Coronary artery (tissue), 2 donors: Measurements from ENCODE around the gene HIPK4.

Experiments
- DNase-seq: peaks from one replicate; pipeline ENCODE4 v3.0.0-alpha.2; 2017; ENCODE audit warnings: low spot score
- H3K27ac ChIP-seq, 2 donors: fragments of 200-600 bp; sonication (generic); one replicate each; pipeline ENCODE4 v1.5.1; 2016 to 2019
- H3K4me3 ChIP-seq: fragments of 200-600 bp; sonication (generic); 2 replicates; pipeline ENCODE4 v1.5.1; 2016; ENCODE audit warnings: mild to moderate bottlenecking, moderate library complexity
- TF ChIP-seq, protein P1 (sequence below): fragments of 200-600 bp; sonication (generic); IDR thresholded peaks from one replicate; pipeline ENCODE4 v1.5.1; 2019; ENCODE audit warnings: antibody characterized with exemption

Gene HIPK4

DNA sequence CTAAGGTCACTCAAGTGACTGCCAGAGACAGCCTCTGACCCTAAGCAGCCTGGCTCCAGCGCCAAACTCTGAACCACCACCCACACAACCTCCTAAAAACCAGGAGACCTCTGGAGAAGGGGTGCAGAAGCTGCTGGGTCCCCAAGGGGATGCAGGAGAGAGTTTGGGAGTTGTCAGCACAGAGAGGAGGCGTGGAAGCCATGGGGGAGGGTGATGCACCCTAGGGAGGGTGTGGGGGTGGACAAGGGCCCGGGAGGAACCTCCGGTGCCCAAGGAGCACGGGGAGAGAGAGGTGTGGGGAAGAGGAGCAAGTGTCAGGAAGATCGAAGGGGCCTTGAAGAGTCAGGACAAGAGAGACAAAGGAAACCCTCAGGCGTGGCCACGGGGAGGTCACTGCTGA, 2.1 kb upstream of the HIPK4 start:
- Histone ChIP-seq H3K4me3 (no peak overlapping the region), H3K27ac (no peak overlapping the region)
- TF ChIP-seq, protein P1, sequence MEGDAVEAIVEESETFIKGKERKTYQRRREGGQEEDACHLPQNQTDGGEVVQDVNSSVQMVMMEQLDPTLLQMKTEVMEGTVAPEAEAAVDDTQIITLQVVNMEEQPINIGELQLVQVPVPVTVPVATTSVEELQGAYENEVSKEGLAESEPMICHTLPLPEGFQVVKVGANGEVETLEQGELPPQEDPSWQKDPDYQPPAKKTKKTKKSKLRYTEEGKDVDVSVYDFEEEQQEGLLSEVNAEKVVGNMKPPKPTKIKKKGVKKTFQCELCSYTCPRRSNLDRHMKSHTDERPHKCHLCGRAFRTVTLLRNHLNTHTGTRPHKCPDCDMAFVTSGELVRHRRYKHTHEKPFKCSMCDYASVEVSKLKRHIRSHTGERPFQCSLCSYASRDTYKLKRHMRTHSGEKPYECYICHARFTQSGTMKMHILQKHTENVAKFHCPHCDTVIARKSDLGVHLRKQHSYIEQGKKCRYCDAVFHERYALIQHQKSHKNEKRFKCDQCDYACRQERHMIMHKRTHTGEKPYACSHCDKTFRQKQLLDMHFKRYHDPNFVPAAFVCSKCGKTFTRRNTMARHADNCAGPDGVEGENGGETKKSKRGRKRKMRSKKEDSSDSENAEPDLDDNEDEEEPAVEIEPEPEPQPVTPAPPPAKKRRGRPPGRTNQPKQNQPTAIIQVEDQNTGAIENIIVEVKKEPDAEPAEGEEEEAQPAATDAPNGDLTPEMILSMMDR: no peak
- no peak for DNase-seq

DNA sequence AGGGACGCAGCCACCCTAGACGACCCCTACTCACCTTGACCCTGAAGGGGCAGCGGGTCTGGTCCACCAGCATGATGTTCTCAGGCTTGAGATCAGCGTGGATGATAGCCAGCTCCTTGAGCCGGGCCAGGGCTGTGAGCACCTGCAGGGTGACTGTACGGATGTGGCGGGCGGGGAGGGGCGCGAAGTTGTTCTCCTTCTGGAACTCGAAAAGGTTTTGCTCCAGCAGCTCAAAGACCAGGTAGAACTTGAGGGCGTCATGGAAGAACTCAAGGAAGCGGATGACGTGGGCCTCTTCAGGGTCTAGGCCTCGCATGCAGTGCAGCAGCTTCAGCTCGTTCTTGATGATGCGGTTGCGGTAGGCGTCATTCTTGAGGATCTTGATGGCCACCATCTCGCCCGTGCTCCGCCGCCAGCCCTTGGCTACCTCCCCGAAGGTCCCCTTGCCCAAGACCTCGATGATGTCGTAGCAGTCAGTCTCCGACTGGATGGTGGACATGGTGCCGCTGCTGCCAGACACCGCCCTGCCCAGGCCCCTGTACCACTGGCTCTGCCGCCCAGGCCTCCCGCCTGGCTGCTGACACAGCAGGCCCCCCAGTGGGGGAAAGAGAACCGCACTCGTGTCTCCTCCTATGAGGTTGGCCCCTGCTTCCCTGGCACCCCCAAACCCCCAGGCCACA, 437 bp downstream of the HIPK4 start:
- DNase-seq: no peak
- Histone ChIP-seq H3K4me3 (no peak overlapping the region), H3K27ac (no peak overlapping the region)
- TF ChIP-seq, protein P1: no peak

DNA sequence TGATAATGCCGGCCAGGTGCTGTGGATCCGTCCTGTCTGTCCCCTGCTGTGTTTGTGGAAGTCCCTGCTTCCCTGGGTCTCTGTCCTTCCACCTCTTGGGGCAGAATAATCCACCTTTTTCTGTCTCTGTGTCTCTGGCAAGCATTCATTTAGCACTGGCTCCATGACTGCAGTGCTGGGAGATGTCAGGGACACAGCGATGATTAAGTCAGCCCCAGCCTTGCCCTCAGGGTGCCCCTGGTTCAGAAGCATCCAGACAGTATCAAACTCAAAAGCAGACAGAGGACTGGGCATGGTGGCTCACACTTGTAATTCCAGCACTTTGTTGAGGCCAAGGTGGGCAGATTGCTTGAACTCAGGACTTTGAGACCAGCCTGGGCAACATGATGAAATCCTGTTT, 1.5 kb downstream of the HIPK4 start:
- H3K4me3 ChIP-seq: no peak overlapping the region
- no peak for DNase-seq
- TF ChIP-seq, protein P1: no peak

DNA sequence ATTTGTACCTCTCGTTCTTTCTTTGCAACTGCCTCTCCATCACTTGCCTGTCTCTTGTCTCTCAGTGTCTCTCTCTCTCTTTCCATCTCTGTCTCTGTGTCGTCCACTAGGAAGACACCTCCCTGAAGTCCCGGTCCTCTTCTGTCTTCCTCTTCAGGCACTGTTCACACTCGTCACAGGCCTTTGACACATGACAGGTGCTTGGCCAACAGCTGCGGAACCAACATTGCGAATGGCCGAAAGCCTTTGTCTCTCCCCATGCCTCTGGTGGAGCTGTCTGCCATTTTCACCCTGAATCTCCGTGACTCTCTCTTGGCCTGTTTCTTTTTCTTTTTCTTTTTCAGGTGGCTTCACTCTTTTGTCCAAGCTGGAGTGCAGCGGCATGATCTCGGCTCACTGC, 2.8 kb downstream of the HIPK4 start:
- Histone ChIP-seq H3K27ac (no peak overlapping the region), H3K4me3 (no peak overlapping the region)
- no peak for DNase-seq
- TF ChIP-seq, protein P1: no peak

More for the DNA sequence above, 1.5 kb downstream of the HIPK4 start:
- H3K27ac ChIP-seq: no peak overlapping the region

DNA sequence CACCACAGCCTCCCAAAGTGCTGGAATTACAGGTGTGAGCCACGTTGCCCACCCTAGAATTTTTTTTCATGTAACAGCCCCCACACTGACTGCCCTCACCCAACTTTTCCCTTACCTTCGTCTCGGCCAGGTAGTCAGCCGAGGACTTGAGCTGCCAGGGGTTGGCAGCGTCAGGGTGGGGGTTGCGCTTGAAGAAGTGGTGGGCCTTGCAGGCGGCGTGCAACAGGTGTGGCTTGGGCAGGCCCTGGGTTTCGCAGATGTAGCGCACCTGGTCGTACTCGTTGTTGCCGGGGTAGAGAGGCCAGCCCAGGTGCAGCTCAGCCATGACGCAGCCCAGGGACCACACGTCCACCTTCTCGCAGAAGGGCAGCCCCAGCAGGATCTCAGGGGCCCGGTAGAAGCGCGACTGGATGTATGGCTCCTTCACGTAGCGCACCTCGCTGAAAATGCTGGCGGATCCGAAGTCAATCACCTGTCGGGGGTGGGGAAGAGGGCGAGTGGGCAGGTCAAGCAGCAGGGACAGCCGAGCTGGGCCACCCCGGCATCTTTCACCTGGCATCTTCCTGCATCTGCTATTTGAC, 6.2 kb downstream of the HIPK4 start:
- Histone ChIP-seq H3K27ac (no peak overlapping the region), H3K4me3 (no peak overlapping the region)
- TF ChIP-seq, protein P1: no peak
- DNase-seq: no peak

DNA sequence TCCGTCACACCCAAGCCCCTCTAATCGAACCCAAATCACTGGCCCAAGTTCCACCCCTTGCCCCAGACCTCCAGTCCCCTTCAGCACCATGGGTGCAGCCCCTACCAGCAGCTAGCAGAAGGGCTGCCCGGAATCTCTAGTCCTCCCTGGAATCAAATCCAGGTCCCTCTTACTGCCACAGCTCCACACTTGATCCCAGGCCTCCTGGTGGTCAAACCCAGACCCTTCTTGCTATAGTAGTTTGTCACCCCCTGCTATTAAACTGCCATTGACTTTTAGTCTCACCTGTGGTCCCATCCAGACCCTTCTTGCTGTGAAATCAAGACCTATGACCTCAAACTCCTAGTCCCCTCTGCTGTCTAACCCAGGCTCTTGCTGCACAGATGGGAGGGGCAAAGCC, 8.7 kb downstream of the HIPK4 start:
- DNase-seq: no peak
- TF ChIP-seq, protein P1: no peak
- no peak overlapping the region for H3K4me3 ChIP-seq
- no peak overlapping the region for H3K27ac ChIP-seq
